ENCODE results near the gene GCSAM.

GCSAM gene

GRCh38 chr3:112128843-112129727 is 4.0 kb downstream of the GCSAM start:
- DNase-seq, result no peak

GRCh38 chr3:112127522-112128494 is 5.2 kb downstream of the GCSAM start:
- no peak for DNase-seq

GRCh38 chr3:112126511-112126911 is 6.5 kb downstream of the GCSAM start:
- no peak for DNase-seq

- DNase-seq, result no peak
These were observed 8.0 kb downstream of the GCSAM start for GRCh38 chr3:112124907-112125607.

GRCh38 chr3:112123548-112123947 is 9.5 kb downstream of the GCSAM start:
- DNase-seq, result no peak

- DNase-seq, result no peak
These were observed 10.2 kb downstream of the GCSAM start for GRCh38 chr3:112122870-112123269.

- DNase-seq, result no peak
These were observed 11.2 kb downstream of the GCSAM start for GRCh38 chr3:112121577-112122547.

- peak; percentile 35 for DNase-seq
These were observed 12.8 kb downstream of the GCSAM start for GRCh38 chr3:112119962-112120836.

- no peak for DNase-seq
These were observed 15.0 kb downstream of the GCSAM start for GRCh38 chr3:112117841-112118571.

GRCh38 chr3:112117415-112117814 is 15.6 kb downstream of the GCSAM start:
- DNase-seq, result no peak

GRCh38 chr3:112116748-112117186 is 16.3 kb downstream of the GCSAM start:
- peak; percentile 31 for DNase-seq

GRCh38 chr3:112115806-112116383 is 17.2 kb downstream of the GCSAM start:
- no peak for DNase-seq

GRCh38 chr3:112115161-112115739 is 17.8 kb downstream of the GCSAM start:
- DNase-seq, result no peak

GRCh38 chr3:112114576-112115160 is 18.4 kb downstream of the GCSAM start:
- no peak for DNase-seq

GRCh38 chr3:112111785-112112402 is 21.2 kb downstream of the GCSAM start:
- peak; percentile 80 for DNase-seq

GRCh38 chr3:112109322-112109721 is 23.7 kb downstream of the GCSAM start:
- peak; percentile 39 for DNase-seq

GRCh38 chr3:112104774-112105173 is 28.3 kb downstream of the GCSAM start:
- DNase-seq, result no peak

GRCh38 chr3:112101916-112102315 is 31.1 kb downstream of the GCSAM start:
- no peak for DNase-seq
